Endothelial cell of umbilical vein (primary cell): ENCODE results near the gene ALG11. TPM values are rescaled to one million over a fixed set of nuclear protein-coding genes. Genes with fewer than 3 reads are reported as not detected.

Experiments
- BruUV-seq: library from RNA; stranded (reverse); fragments of 400-500 nt; replicated peaks from 2 replicates; lab custom pipeline; 2021; lab: Mats Ljungman, UMichigan
- CTCF ChIA-PET: fragments of 300-600, 350-600 bp; sonication (Branson Sonifier 250); formaldehyde crosslinking; loops from one replicate; lab custom pipeline; 2021; ENCODE audit warnings: antibody characterized with exemption, inconsistent platforms; lab: Charles Lee
- POLR2A ChIA-PET: fragments of 300-600, 350-600 bp; sonication (Branson Sonifier 250); formaldehyde crosslinking; loops from one replicate; lab custom pipeline; 2021; ENCODE audit warnings: antibody characterized with exemption, inconsistent platforms; lab: Charles Lee
- DNase-seq: peaks from one replicate; pipeline ENCODE4 v3.0.0-alpha.2; 2011; ENCODE audit warnings: low read depth, low spot score
- FAIRE-seq: peaks from 2 replicates; lab custom pipeline; 2011; peaks lifted over from hg19 to GRCh38; lab: Jason Lieb, UNC
- H2AFZ ChIP-seq: 2 replicates; pipeline ENCODE4 v1.6.0; 2012; ENCODE audit warnings: low read depth, low read length, control low read depth, inconsistent platforms
- H3K27ac ChIP-seq: 2 replicates; pipeline ENCODE4 v1.5.1; 2011; ENCODE audit warnings: low read depth, mild to moderate bottlenecking, control low read depth, low read length, moderate library complexity; ENCODE audit not compliant: insufficient read depth
- H3K27me3 ChIP-seq, 2 experiments: 2 replicates each; pipeline versions ENCODE4 v1.6.0 to v1.6.1; 2011; ENCODE audit warnings: low read length in 2 of 2, mixed read lengths in 1 of 2; ENCODE audit not compliant: control insufficient read depth in 2 of 2, insufficient read depth in 2 of 2
- H3K36me3 ChIP-seq, 2 experiments: 2 replicates in 1 of 2; 3 replicates in 1 of 2; pipeline ENCODE4 v1.5.1; 2011; ENCODE audit warnings: low read length in 2 of 2, mild to moderate bottlenecking in 1 of 2, moderate library complexity in 1 of 2; ENCODE audit not compliant: control insufficient read depth in 2 of 2, insufficient read depth in 2 of 2; ENCODE audit errors: extremely low read depth in 1 of 2
- H3K4me1 ChIP-seq: 3 replicates; pipeline ENCODE4 v1.5.1; 2011; ENCODE audit warnings: mild to moderate bottlenecking, low read length; ENCODE audit not compliant: control insufficient read depth, insufficient read depth; ENCODE audit errors: extremely low read depth
- H3K4me2 ChIP-seq: 2 replicates; pipeline ENCODE4 v1.6.1; 2011; ENCODE audit warnings: low read length, control low read depth, mixed read lengths; ENCODE audit not compliant: insufficient read depth
- H3K4me3 ChIP-seq, 3 experiments: fragments of 200-600 bp in 1 of 3; sonication (generic), shearing (Covaris generic) in 1 of 3; replicated peaks in 1 of 3; 2 replicates each; pipeline ENCODE4 v1.5.1; 2011 to 2016; ENCODE audit warnings: control low read depth in 3 of 3, low read length in 3 of 3, mild to moderate bottlenecking in 2 of 3, inconsistent platforms in 1 of 3, low read depth in 1 of 3, moderate library complexity in 1 of 3; ENCODE audit not compliant: insufficient read depth in 1 of 3
- H3K79me2 ChIP-seq: 2 replicates; pipeline ENCODE4 v1.6.0; 2012; ENCODE audit warnings: low read length, inconsistent platforms; ENCODE audit not compliant: control insufficient read depth, insufficient read depth
- H3K9ac ChIP-seq: replicated peaks from 2 replicates; pipeline ENCODE3; 2011; ENCODE audit warnings: low read length, control low read depth; ENCODE audit not compliant: insufficient read depth; ENCODE audit errors: extremely low read depth
- H3K9me1 ChIP-seq: replicated peaks from 3 replicates; pipeline ENCODE4 v1.6.0; 2011; ENCODE audit warnings: mild to moderate bottlenecking, low read length; ENCODE audit not compliant: control insufficient read depth, insufficient read depth; ENCODE audit errors: extremely low read depth
- H3K9me3 ChIP-seq: replicated peaks from 2 replicates; pipeline ENCODE4 v1.5.1; 2012; ENCODE audit warnings: low read length, inconsistent platforms; ENCODE audit not compliant: control insufficient read depth, insufficient read depth
- H4K20me1 ChIP-seq: replicated peaks from 2 replicates; pipeline ENCODE3; 2011; ENCODE audit warnings: mild to moderate bottlenecking, low read length; ENCODE audit not compliant: control insufficient read depth, insufficient read depth; ENCODE audit errors: extremely low read depth
- EZH2 ChIP-seq: IDR thresholded peaks from 2 replicates; pipeline ENCODE4 v1.6.1; 2012; ENCODE audit warnings: borderline replicate concordance, low read depth, mild to moderate bottlenecking, moderate library complexity, low read length, inconsistent platforms; ENCODE audit not compliant: severe bottlenecking
- FOS ChIP-seq: IDR thresholded peaks from 2 replicates; pipeline ENCODE4 v1.6.1; 2011; ENCODE audit warnings: mild to moderate bottlenecking, low read length, moderate library complexity, borderline replicate concordance; ENCODE audit not compliant: insufficient read depth
- GATA2 ChIP-seq: IDR thresholded peaks from 2 replicates; pipeline ENCODE4 v1.7.0; 2011; ENCODE audit warnings: low read depth, mild to moderate bottlenecking, moderate library complexity, mixed read lengths, low read length; ENCODE audit not compliant: insufficient read length, insufficient read depth
- JUN ChIP-seq: IDR thresholded peaks from 2 replicates; pipeline ENCODE4 v1.6.1; 2011; ENCODE audit warnings: borderline replicate concordance, low read depth; ENCODE audit not compliant: insufficient read length, insufficient read depth
- MAX ChIP-seq: IDR thresholded peaks from 2 replicates; pipeline ENCODE4 v1.6.1; 2011; ENCODE audit not compliant: insufficient read depth, insufficient read length
- MYC ChIP-seq: IDR thresholded peaks from one replicate; pipeline ENCODE4 v1.6.1; 2011; ENCODE audit warnings: mild to moderate bottlenecking, low read depth, low read length
- POLR2A ChIP-seq: IDR thresholded peaks from 2 replicates; pipeline ENCODE4 v1.6.1; 2012; ENCODE audit warnings: low read depth, mild to moderate bottlenecking, control low read depth, low read length
- POLR2AphosphoS5 ChIP-seq: IDR thresholded peaks from 2 replicates; pipeline ENCODE4 v1.6.1; 2012; ENCODE audit warnings: low read depth, mild to moderate bottlenecking, control low read depth, low read length, moderate library complexity; ENCODE audit not compliant: insufficient read depth
- dilution Hi-C: fragments of 300-500 bp; cut with MboI; formaldehyde crosslinking; loops from one replicate; pipeline ENCODE4 v1.15.0; 2019; ENCODE audit warnings: low sequenced_read_pairs; ENCODE audit not compliant: extremely low pct_ligation_motif_present
- intact Hi-C: fragments of 100-400 bp; cut with micrococcal nuclease; formaldehyde crosslinking; loops from one replicate; pipeline ENCODE4 v1.10.0; 2022
- polyA plus RNA-seq, 4 experiments: library from polyadenylated mRNA; depleted of rRNA in 3 of 4; stranded (reverse) in 3 of 4; unstranded in 1 of 4; fragments of >200 nt; gene quantifications; 2 replicates each; pipeline versions ENCODE4 v1.2.1 to v1.2.3, GENCODE V29; 2011 to 2012; ENCODE audit warnings: missing spikeins in 1 of 4
- total RNA-seq: library from RNA; stranded (reverse); gene quantifications from 2 replicates; pipeline ENCODE4 v1.2.3, GENCODE V29; 2021
- TF ChIP-seq, protein P1 (sequence below), 2 donors: IDR thresholded peaks; 1 replicate in 1 of 2; 2 replicates in 1 of 2; pipeline ENCODE4 v1.5.1; 2011; ENCODE audit warnings: low read length in 2 of 2, mild to moderate bottlenecking in 2 of 2, moderate library complexity in 2 of 2, control low read depth in 1 of 2, inconsistent platforms in 1 of 2, low read depth in 1 of 2; ENCODE audit not compliant: insufficient read depth in 1 of 2; ENCODE audit errors: extremely low read depth in 1 of 2

Gene ALG11
- total and polyA plus RNA-seq, 2 donors (not counting 3 experiments of a cell fraction or from before 2014, with no cell fraction given) = 6.5 to 31.0 TPM

DNA sequence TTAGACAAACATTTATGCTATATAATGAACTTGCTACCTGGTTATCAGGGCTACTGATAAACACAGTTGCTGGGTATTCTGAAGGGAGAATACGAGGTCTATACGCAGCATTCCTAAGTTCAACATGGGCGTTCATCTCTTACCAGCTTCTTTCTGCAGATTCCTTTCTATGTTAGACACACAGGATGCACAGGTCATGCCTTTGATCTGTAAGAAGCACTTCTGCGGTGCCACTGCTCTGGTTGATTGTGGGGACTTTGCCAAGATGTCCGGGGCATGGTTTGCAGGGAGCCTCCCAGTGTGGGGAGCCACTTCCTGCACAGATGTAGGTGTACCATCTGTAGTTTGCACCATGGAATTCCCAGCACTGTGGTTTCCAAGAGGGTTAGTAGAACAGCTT lies 41.8 kb upstream of the ALG11 start:
- FAIRE-seq = no peak
- POLR2A ChIA-PET = no interaction called here
- Histone ChIP-seq H3K4me2 (no peak overlapping the region), H3K4me3 (no peak overlapping the region), H3K4me1 (no peaks in the 10 kb centered on the region), H4K20me1 (no peaks in the 10 kb centered on the region), H3K79me2 (no peaks in the 10 kb centered on the region), H3K9me1 (no peaks in the 10 kb centered on the region), H3K9ac (no peak overlapping the region), H3K36me3 (no peaks in the 10 kb centered on the region), H3K27me3 (peaks cover 0 to 3% of the 10 kb centered on the region in 2 experiments), H3K9me3 (no peaks in the 10 kb centered on the region), H2AFZ (no peak overlapping the region), H3K27ac (no peak overlapping the region)
- intact Hi-C loops (no loop called here), dilution Hi-C loops (no loop called here)
- TF ChIP-seq FOS (no peak), POLR2AphosphoS5 (no peak), MAX (no peak), POLR2A (no peak), EZH2 (no peak), GATA2 (no peak)
- CTCF ChIA-PET = interaction anchor here (1.2 kb wide), 2 partner anchors 9 to 35 kb away, joined by 3 read pairs; no protein-coding TSS in a partner anchor
- no peak for DNase-seq
- no TSS peak for BruUV-seq

- ChIA-PET CTCF (interaction anchor here (0.8 to 1.2 kb wide), 3 partner anchors 10 to 264 kb away, joined by 3 read pairs; no protein-coding TSS in a partner anchor), POLR2A (no interaction called here)
- Histone ChIP-seq H3K9me3 (no peaks in the 10 kb centered on the region), H3K79me2 (no peaks in the 10 kb centered on the region), H3K27me3 (peaks cover 0 to 3% of the 10 kb centered on the region in 2 experiments), H3K9ac (no peak overlapping the region), H3K36me3 (no peaks in the 10 kb centered on the region), H3K4me2 (no peak overlapping the region), H3K4me1 (no peaks in the 10 kb centered on the region), H4K20me1 (no peaks in the 10 kb centered on the region), H3K4me3 (no peak overlapping the region), H3K27ac (no peak overlapping the region), H3K9me1 (no peaks in the 10 kb centered on the region), H2AFZ (no peak overlapping the region)
- DNase-seq (no peak), FAIRE-seq (no peak)
- no peak for TF ChIP-seq MAX
- TF ChIP-seq, protein P1, sequence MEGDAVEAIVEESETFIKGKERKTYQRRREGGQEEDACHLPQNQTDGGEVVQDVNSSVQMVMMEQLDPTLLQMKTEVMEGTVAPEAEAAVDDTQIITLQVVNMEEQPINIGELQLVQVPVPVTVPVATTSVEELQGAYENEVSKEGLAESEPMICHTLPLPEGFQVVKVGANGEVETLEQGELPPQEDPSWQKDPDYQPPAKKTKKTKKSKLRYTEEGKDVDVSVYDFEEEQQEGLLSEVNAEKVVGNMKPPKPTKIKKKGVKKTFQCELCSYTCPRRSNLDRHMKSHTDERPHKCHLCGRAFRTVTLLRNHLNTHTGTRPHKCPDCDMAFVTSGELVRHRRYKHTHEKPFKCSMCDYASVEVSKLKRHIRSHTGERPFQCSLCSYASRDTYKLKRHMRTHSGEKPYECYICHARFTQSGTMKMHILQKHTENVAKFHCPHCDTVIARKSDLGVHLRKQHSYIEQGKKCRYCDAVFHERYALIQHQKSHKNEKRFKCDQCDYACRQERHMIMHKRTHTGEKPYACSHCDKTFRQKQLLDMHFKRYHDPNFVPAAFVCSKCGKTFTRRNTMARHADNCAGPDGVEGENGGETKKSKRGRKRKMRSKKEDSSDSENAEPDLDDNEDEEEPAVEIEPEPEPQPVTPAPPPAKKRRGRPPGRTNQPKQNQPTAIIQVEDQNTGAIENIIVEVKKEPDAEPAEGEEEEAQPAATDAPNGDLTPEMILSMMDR (IDR thresholded peaks at IDR 0.05; ENCODE audit: extremely low read depth in 1 of 2, insufficient read depth in 1 of 2, low read depth in 1 of 2, low read length in 2 of 2) = no peak
- TF ChIP-seq JUN = no peak
- TF ChIP-seq GATA2 = no peak
- no peak for TF ChIP-seq FOS
- TF ChIP-seq EZH2 = no peak
- no peak for TF ChIP-seq POLR2AphosphoS5
- no peak for TF ChIP-seq MYC
- no peak for TF ChIP-seq POLR2A
- dilution Hi-C loops (no loop called here), intact Hi-C loops (no loop called here)
- BruUV-seq = no TSS peak
Observed at GRCh38 chr13:51971520-51972426, 40.4 kb upstream of the ALG11 start.
